ENCODE results near the gene ZNF416.

The ZNF416 gene

GRCh38 chr19:57559008-57559403 lies 19.7 kb downstream of the ZNF416 start:
- DNase-seq = peak in 1 of 4 experiments; percentile 3

GRCh38 chr19:57558525-57558924 lies 20.2 kb downstream of the ZNF416 start:
- DNase-seq = no peak

DNA sequence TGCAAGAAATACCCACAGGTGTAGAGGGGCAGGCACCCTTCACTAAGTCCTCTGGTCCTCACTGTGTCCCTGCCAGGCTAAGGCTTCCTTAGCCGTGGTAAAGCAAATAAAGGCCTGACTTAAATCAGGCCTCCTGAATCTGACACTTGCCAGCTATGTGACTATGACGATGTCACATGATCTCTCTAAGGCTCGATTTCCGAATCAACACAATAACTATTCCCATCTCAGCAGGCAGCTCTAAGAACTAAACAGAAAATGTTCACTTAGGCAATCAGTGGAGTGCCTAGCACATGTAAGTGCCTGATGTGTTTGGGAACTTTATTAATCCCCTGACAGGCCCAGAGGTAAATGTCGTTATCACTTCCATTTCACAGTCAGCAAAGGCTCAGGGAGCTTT lies 21.1 kb downstream of the ZNF416 start:
- no peak for DNase-seq

DNA sequence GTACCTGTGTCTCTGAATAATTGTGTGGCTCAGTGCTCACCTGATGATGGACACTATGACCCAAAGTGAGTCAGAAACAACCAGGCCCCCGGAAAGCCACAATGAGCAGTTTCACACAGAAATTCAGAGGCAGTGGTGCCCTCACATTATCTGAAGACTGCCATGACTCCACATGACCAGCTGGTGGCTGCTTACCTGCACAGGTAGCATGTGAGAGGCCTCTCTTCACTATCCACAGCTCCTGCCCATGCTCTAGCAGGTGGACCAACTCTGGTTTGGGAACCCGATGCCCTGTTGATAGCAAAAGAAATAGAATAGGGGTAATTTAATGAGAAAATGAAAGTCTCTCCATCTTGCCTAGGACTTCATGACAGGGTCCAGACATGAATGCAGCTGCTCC lies 26.3 kb downstream of the ZNF416 start:
- DNase-seq = no peak

DNA sequence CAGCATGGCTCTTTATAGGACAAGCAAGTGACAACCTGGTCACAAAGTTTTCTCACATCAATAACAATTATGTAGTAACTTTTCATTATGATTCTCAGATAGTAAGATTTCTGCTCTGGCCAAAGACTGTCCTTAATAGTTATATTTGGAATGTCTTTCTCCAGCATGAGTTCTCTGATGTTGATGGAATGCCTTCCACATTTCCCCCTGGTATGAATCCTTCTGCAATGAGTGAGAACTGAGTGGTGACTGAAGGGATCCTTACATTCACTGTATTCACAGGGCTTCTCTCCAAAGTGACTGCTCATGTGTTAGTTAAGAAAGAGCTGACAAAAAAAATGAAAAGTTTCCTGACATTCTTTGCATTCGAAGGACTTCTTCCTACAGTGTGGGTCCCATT lies 32.2 kb downstream of the ZNF416 start:
- DNase-seq = no peak

DNA sequence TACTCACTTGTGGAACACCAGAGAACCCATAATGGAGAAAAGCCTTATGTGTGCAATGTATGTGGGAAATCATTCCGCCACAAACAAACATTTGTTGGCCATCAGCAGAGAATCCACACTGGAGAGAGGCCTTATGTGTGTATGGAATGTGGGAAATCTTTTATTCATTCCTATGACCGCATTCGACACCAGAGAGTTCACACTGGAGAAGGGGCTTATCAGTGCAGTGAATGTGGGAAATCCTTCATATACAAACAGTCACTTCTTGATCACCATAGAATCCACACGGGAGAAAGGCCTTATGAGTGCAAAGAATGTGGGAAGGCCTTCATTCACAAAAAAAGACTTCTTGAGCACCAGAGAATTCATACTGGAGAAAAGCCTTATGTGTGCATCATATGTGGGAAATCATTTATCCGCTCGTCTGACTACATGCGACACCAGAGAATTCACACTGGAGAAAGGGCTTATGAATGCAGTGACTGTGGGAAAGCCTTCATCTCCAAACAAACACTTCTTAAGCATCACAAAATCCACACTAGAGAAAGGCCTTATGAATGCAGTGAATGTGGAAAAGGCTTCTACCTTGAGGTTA lies 40.7 kb downstream of the ZNF416 start:
- DNase-seq = no peak

DNA sequence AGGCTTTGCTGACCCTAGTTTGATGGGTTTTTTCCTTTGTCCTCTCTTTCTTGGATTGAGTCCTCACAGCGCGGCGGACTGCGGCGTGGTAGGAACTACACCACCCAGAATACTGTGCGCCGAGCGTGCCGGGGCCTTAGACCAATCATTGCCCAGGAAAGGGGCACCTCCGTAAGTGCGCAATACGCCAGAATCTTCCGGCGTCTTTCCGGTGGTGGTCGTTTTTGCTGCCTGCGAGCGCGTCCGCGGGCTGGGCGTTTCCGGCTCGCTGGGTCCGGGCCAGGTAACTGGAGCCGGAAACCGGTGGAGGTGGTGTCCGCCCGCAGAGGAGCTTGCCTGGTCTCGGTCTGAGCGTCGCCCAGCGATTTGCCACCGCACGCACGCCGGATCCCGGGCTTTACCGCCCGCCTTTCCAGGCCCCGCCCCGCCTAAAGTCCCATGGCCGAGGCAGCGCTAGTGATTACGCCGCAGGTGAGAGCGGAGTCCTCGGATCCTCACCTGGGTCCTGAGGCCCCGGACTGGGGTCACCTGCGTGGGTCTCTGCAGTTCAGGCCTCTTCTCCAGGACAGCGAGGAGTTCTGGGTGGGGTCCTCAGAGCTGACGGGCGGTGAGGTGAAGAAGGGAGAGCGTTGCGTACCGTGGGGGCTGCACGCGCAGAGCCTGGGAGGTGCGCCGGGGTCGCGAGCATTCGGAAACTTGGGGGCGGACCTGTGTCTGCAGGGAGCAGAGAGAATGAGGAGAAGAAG lies 51.4 kb downstream of the ZNF416 start, which contains the start of gene ZNF549:
TSS of gene ZNF549 (plus strand) at position 221 of the 746 bp plus-strand sequence. CDS start at position 439, 218 bp downstream.
- DNase-seq = peak; percentile 62 to 81 (median 69)

Data from activated naive CD4-positive, alpha-beta T cell (primary cell).